ENCODE data around the gene NID1.

DNA sequence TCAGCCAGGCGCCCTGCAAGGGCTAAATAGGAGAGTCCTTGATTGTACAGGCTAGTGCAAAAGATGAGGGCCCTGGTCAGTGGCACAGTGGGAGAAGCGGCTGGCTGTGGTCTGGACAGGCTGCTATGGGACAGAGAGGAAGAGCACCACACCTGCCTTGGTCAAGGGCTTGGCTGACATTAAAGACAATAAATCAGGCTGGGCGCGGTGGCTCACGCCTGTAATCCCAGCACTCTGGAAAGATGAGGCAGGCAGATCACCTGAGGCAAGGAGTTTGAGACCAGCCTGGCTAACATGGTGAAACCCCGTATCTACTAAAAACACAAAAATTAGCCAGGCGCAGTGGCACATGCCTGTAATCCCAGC lies 62.9 kb downstream of the NID1 start:
- TF ChIP-seq, protein P1, sequence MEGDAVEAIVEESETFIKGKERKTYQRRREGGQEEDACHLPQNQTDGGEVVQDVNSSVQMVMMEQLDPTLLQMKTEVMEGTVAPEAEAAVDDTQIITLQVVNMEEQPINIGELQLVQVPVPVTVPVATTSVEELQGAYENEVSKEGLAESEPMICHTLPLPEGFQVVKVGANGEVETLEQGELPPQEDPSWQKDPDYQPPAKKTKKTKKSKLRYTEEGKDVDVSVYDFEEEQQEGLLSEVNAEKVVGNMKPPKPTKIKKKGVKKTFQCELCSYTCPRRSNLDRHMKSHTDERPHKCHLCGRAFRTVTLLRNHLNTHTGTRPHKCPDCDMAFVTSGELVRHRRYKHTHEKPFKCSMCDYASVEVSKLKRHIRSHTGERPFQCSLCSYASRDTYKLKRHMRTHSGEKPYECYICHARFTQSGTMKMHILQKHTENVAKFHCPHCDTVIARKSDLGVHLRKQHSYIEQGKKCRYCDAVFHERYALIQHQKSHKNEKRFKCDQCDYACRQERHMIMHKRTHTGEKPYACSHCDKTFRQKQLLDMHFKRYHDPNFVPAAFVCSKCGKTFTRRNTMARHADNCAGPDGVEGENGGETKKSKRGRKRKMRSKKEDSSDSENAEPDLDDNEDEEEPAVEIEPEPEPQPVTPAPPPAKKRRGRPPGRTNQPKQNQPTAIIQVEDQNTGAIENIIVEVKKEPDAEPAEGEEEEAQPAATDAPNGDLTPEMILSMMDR (IDR thresholded peaks at IDR 0.05), result no peak
- no peak for TF ChIP-seq POLR2AphosphoS5 (IDR thresholded peaks at IDR 0.05)

All from gastroesophageal sphincter (tissue), 3 donors.